Tibial nerve (tissue), 4 donors: ENCODE measurements around the gene TRIM39. TPM values are rescaled to one million over a fixed set of nuclear protein-coding genes. Genes with fewer than 3 reads are reported as not detected.
A peak's percentile ranks its signal among the peaks of the same experiment; 100 is the strongest.
"Not testable (repeated sequence)": the region's sequence is repeated elsewhere in the genome, so short reads cannot be mapped to it uniquely, and the experiment has no call there.

Experiments used
- DNase-seq, 2 donors: peaks; one replicate each; pipeline ENCODE4 v3.0.0-alpha.2; 2019; ENCODE audit warnings: low spot score in 2 of 2
- H3K27ac ChIP-seq, 4 donors: fragments of 200-600 bp; sonication (generic) in 3 of 4; one replicate each; pipeline ENCODE4 v1.5.1; 2017 to 2019; ENCODE audit warnings: mild to moderate bottlenecking in 1 of 4
- H3K27me3 ChIP-seq, 2 donors: fragments of 200-600 bp; sonication (generic) in 1 of 2; one replicate each; pipeline versions ENCODE4 v1.5.1 to v1.6.0; 2017 to 2019
- H3K36me3 ChIP-seq, 3 donors: fragments of 200-600 bp; sonication (generic); one replicate each; pipeline ENCODE4 v1.5.1; 2018 to 2019
- H3K4me1 ChIP-seq, 4 donors: fragments of 200-600 bp; sonication (generic) in 3 of 4; one replicate each; pipeline ENCODE4 v1.5.1; 2017 to 2019
- H3K4me3 ChIP-seq, 4 donors: fragments of 200-600 bp; sonication (generic) in 3 of 4; one replicate each; pipeline ENCODE4 v1.5.1; 2017 to 2019; ENCODE audit warnings: mild to moderate bottlenecking in 1 of 4, moderate library complexity in 1 of 4
- H3K9me3 ChIP-seq, 4 donors: fragments of 200-600 bp; sonication (generic) in 3 of 4; one replicate each; pipeline ENCODE4 v1.5.1; 2017 to 2019
- EP300 ChIP-seq, 2 donors: sonication (generic); formaldehyde crosslinking; IDR thresholded peaks; one replicate each; pipeline ENCODE4 v1.6.1; 2017; ENCODE audit warnings: antibody characterized with exemption in 2 of 2, mild to moderate bottlenecking in 1 of 2
- POLR2A ChIP-seq, 2 donors: fragments of 450-650 bp; IDR thresholded peaks; one replicate each; pipeline ENCODE4 v1.6.1; 2017; ENCODE audit warnings: antibody characterized with exemption in 2 of 2, mild to moderate bottlenecking in 2 of 2, moderate library complexity in 2 of 2
- WGBS, 2 donors: methylation state at CpG; one replicate each; pipeline ENCODE4 v1.1.5; 2018; 5-methylcytosine and 5-hydroxymethylcytosine counted together
- total RNA-seq, 4 donors: library from RNA; depleted of rRNA; stranded (reverse); fragments of >200 nt; gene quantifications; one replicate each; pipeline ENCODE4 v1.1.0, GENCODE V29; 2016
- TF ChIP-seq, protein P1 (sequence below), 5 experiments: fragments of 200-600 bp in 3 of 5; fragments of 450-650 bp in 2 of 5; sonication (generic) in 3 of 5; IDR thresholded peaks; one replicate each; pipeline ENCODE4 v1.5.1; 2016 to 2019; ENCODE audit warnings: antibody characterized with exemption in 5 of 5, mild to moderate bottlenecking in 3 of 5, moderate library complexity in 2 of 5

The TRIM39 gene
- total RNA-seq: 10 to 100 TPM in 3 of 4 donors, 1 to 10 TPM in 1; 8.1 to 22.2 (median 13.9) TPM

DNA sequence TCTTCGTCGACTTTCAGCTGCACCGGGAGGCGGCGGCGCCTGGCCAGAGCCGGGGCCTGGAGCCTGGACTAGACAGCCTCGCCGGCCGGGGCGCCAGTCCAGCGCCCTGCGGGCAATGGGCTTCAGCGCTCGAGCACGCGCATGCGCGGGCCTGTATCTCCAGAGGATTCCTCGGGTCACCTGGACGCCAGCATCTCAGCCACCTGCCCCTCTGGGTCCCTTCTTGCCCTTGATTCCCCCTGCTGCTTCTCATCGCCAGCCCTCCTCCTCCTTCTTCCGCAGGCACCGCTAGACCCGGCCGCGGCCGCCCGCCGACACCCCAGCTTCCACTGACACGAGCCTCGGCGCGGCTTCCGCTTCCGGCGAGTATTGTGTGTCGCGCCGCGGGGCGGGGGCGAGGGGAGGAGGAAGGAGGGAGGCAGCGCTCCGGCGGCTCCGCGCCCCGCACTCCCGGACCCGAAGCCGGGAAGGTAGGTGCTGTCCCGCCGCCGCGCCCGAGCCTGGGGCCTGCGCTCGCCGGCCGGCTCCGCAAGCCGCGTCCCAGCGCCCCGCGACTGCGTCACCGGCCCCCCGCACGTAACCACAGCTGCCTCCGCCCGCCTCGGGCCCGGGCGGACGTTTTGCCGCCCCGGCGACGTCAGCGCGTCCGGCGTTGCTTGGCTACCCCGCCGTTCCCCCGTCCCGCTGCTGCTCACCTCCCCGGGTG, at the start of gene TRIM39:
Gene TRIM39, plus strand, starts transcription at position 402 of the 706 bp plus-strand sequence. CDS start 2,391 bp downstream, outside the sequence.
- 1% methylated on average over 46 to 54 of the region's 90 CpGs for WGBS, 2 donors
- DNase-seq: peak; percentile 78 to 85
- no peaks in the 10 kb centered on the region for H3K27me3 ChIP-seq
- peak within 1 kb of the TSS; percentile 96 to 99 (median 96) for H3K27ac ChIP-seq
- H3K36me3 ChIP-seq: peaks cover 0 to 27% (median 12%) of the 10 kb centered on the region in 3 donors
- no peaks in the 10 kb centered on the region for H3K9me3 ChIP-seq
- TF ChIP-seq, protein P1, sequence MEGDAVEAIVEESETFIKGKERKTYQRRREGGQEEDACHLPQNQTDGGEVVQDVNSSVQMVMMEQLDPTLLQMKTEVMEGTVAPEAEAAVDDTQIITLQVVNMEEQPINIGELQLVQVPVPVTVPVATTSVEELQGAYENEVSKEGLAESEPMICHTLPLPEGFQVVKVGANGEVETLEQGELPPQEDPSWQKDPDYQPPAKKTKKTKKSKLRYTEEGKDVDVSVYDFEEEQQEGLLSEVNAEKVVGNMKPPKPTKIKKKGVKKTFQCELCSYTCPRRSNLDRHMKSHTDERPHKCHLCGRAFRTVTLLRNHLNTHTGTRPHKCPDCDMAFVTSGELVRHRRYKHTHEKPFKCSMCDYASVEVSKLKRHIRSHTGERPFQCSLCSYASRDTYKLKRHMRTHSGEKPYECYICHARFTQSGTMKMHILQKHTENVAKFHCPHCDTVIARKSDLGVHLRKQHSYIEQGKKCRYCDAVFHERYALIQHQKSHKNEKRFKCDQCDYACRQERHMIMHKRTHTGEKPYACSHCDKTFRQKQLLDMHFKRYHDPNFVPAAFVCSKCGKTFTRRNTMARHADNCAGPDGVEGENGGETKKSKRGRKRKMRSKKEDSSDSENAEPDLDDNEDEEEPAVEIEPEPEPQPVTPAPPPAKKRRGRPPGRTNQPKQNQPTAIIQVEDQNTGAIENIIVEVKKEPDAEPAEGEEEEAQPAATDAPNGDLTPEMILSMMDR (IDR thresholded peaks at IDR 0.05): peak in 1 of 5 experiments; percentile 39
- TF ChIP-seq POLR2A (IDR thresholded peaks at IDR 0.05) (peak; percentile 75 to 89), EP300 (IDR thresholded peaks at IDR 0.05) (peak; percentile 39 to 92)
- peaks cover 0 to 45% (median 20%) of the 10 kb centered on the region in 4 donors for H3K4me1 ChIP-seq
- H3K4me3 ChIP-seq: peak within 1 kb of the TSS; percentile 82 to 95 (median 88)

GRCh38 chr6:30280988-30281387, 45.7 kb upstream of the TRIM39 start:
- 93 to 98% methylated on average over 1 of the region's 1 CpG for WGBS, 2 donors
- not testable (repeated sequence) for DNase-seq, H3K4me3 ChIP-seq, H3K4me1 ChIP-seq, H3K27me3 ChIP-seq, H3K27ac ChIP-seq
- Histone ChIP-seq H3K36me3 (peaks cover 0 to 16% (median 0%) of the 10 kb centered on the region in 3 donors), H3K9me3 (peaks cover 3 to 91% (median 42%) of the 10 kb centered on the region in 4 donors)

DNA sequence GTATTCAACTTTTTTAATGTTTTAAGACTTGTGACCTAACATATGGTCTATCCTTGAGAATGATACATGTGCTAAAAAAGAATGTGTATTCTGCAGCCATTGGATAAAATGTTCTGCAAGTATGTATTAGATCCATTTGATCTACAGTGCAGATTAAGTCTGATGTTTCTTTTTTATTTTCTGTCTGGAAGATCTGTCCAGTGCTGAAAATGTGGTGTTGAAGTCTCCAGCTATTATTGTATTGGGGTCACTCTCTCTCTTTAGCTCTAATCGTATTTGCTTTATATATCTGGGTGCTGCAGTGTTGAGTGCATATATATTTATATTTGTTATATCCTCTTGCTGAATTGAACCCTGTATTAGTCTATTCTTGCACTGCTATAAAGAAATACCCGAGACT, 44.2 kb upstream of the TRIM39 start:
- Histone ChIP-seq H3K27me3 (no peaks in the 10 kb centered on the region), H3K36me3 (peaks cover 0 to 16% (median 0%) of the 10 kb centered on the region in 3 donors), H3K27ac (no peak overlapping the region), H3K9me3 (peaks cover 3 to 100% (median 46%) of the 10 kb centered on the region in 4 donors), H3K4me1 (no peaks in the 10 kb centered on the region), H3K4me3 (no peak overlapping the region)
- TF ChIP-seq EP300 (IDR thresholded peaks at IDR 0.05) (no peak), POLR2A (IDR thresholded peaks at IDR 0.05) (no peak)
- TF ChIP-seq, protein P1 (IDR thresholded peaks at IDR 0.05): no peak
- DNase-seq: no peak
- WGBS, 2 donors: 94 to 100% methylated on average over 2 of the region's 2 CpGs

GRCh38 chr6:30283761-30284160, 43.0 kb upstream of the TRIM39 start:
- DNase-seq: no peak
- WGBS, 2 donors: 83 to 100% methylated on average over 1 of the region's 1 CpG
- Histone ChIP-seq H3K4me3 (no peak overlapping the region), H3K36me3 (peaks cover under 1 to 23% (median 4%) of the 10 kb centered on the region in 3 donors), H3K27me3 (no peaks in the 10 kb centered on the region), H3K27ac (no peak overlapping the region), H3K4me1 (no peaks in the 10 kb centered on the region), H3K9me3 (peaks cover 3 to 100% (median 44%) of the 10 kb centered on the region in 4 donors)
- TF ChIP-seq EP300 (IDR thresholded peaks at IDR 0.05): no peak
- TF ChIP-seq, protein P1 (IDR thresholded peaks at IDR 0.05): no peak
- TF ChIP-seq POLR2A (IDR thresholded peaks at IDR 0.05): no peak

GRCh38 chr6:30287139-30287538, 39.6 kb upstream of the TRIM39 start:
- Histone ChIP-seq H3K9me3 (peaks cover 3 to 73% (median 29%) of the 10 kb centered on the region in 4 donors), H3K27ac (no peak overlapping the region), H3K4me1 (no peaks in the 10 kb centered on the region), H3K27me3 (no peaks in the 10 kb centered on the region), H3K36me3 (peaks cover 6 to 57% (median 16%) of the 10 kb centered on the region in 3 donors), H3K4me3 (no peak overlapping the region)
- TF ChIP-seq EP300 (IDR thresholded peaks at IDR 0.05) (no peak), POLR2A (IDR thresholded peaks at IDR 0.05) (no peak)
- TF ChIP-seq, protein P1 (IDR thresholded peaks at IDR 0.05): no peak
- WGBS, 2 donors: 41 to 91% methylated on average over 1 of the region's 1 CpG
- DNase-seq: no peak
